SKM-1 treated with dmso at 0.1 percent for 144 hours (cell line): Measurements from ENCODE around the gene GRM2.

ENCODE experiments used
- DNase-seq: peaks from one replicate; lab custom pipeline; 2025; ENCODE audit not compliant: unreplicated experiment; lab: John Stamatoyannopoulos, UW

The GRM2 gene

GRCh38 chr3:51704511-51704950 is 2.3 kb upstream of the GRM2 start:
- DNase-seq = no peak

- no peak for DNase-seq
Measured at GRCh38 chr3:51705276-51706020, 1.4 kb upstream of the GRM2 start.

GRCh38 chr3:51706021-51706485 is 815 bp upstream of the GRM2 start:
- no peak for DNase-seq

- no peak for DNase-seq
Measured at GRCh38 chr3:51708216-51708845, 1.5 kb downstream of the GRM2 start.

- no peak for DNase-seq
Measured at GRCh38 chr3:51709004-51709420, 2.1 kb downstream of the GRM2 start.

GRCh38 chr3:51709675-51710074 is 2.8 kb downstream of the GRM2 start:
- no peak for DNase-seq

- DNase-seq = no peak
Measured at GRCh38 chr3:51710631-51711351, 3.9 kb downstream of the GRM2 start.

- DNase-seq = no peak
Measured at GRCh38 chr3:51711352-51712037, 4.6 kb downstream of the GRM2 start.

- no peak for DNase-seq
Measured at GRCh38 chr3:51712038-51712420, 5.2 kb downstream of the GRM2 start.

GRCh38 chr3:51712511-51712931 is 5.7 kb downstream of the GRM2 start:
- DNase-seq = no peak

- DNase-seq = no peak
Measured at GRCh38 chr3:51712963-51713362, 6.1 kb downstream of the GRM2 start.

GRCh38 chr3:51715231-51715976 is 8.5 kb downstream of the GRM2 start:
- no peak for DNase-seq

- no peak for DNase-seq
Measured at GRCh38 chr3:51715977-51716294, 9.1 kb downstream of the GRM2 start.

- DNase-seq = no peak
Measured at GRCh38 chr3:51716805-51717204, 9.9 kb downstream of the GRM2 start.

- no peak for DNase-seq
Measured at GRCh38 chr3:51717446-51717845, 10.6 kb downstream of the GRM2 start.

GRCh38 chr3:51717947-51718346 is 11.1 kb downstream of the GRM2 start:
- DNase-seq = no peak

GRCh38 chr3:51718547-51719409 is 11.9 kb downstream of the GRM2 start:
- peak; percentile 75 for DNase-seq

- DNase-seq = no peak
Measured at GRCh38 chr3:51719410-51720025, 12.7 kb downstream of the GRM2 start.

GRCh38 chr3:51720292-51721061 is 13.6 kb downstream of the GRM2 start:
- no peak for DNase-seq
